SKM-1 (cell line): ENCODE results near the gene ANKRD6.
"Not testable (repeated sequence)": the region's sequence is repeated elsewhere in the genome, so short reads cannot be mapped to it uniquely, and the experiment has no call there.

ENCODE experiments used
- DNase-seq: peaks from one replicate; lab custom pipeline; 2025; ENCODE audit not compliant: unreplicated experiment; lab: John Stamatoyannopoulos, UW

ANKRD6 gene

DNA sequence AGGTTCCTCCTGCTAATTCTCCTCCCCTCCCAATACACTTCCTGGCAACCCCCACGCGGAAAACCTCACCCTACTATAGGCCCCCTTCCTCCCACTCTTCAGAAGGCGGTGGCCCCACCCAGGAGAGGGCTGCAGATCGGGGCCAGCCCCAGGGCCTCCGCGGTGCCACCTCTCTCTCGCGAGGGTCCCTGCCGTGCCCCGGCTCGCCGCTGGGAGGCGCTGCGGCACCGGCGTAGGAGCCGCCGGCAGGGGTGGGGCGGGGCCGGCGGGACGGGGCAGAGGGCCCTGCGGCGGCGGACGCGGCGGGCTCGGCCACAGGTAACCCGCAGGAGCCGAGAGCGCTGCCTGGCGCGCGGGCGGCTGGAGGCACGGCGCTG is at the start of gene ANKRD6:
TSS of gene ANKRD6 (plus strand) at position 278 of the 377 bp plus-strand sequence. CDS start 133,825 bp downstream, outside the sequence.
- peak; percentile 36 for DNase-seq

- no peak for DNase-seq
Measured at GRCh38 chr6:89385156-89385667, 47.7 kb upstream of the ANKRD6 start.

GRCh38 chr6:89385846-89386245 is 47.1 kb upstream of the ANKRD6 start:
- DNase-seq = no peak

DNA sequence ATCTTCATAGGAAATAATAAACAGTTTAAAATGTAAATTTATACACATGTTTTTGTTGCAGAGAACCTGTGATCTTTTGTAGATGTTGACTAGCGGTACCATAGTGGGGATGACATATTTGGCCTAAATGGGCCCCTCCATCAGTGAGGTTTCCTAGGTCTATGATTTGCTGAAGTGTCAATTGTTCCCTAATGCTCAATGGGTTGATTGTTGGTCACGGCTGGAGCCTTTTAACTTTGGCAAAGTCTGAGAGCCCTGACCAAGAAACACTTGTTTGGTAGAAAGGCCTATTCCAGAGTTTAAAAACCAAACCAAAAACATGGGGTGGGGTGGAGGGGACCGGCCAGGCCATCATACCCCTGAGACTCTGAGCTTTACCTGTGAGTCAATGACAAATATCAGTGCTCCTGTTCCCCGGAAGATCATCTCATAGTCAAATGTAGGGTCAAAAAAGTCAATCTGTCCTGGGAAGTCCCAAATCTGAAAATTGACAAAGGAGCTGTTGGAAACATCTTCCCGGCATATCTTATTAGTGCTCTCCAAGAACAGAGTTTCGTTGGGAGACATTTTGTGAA is 45.9 kb upstream of the ANKRD6 start:
- no peak for DNase-seq

DNA sequence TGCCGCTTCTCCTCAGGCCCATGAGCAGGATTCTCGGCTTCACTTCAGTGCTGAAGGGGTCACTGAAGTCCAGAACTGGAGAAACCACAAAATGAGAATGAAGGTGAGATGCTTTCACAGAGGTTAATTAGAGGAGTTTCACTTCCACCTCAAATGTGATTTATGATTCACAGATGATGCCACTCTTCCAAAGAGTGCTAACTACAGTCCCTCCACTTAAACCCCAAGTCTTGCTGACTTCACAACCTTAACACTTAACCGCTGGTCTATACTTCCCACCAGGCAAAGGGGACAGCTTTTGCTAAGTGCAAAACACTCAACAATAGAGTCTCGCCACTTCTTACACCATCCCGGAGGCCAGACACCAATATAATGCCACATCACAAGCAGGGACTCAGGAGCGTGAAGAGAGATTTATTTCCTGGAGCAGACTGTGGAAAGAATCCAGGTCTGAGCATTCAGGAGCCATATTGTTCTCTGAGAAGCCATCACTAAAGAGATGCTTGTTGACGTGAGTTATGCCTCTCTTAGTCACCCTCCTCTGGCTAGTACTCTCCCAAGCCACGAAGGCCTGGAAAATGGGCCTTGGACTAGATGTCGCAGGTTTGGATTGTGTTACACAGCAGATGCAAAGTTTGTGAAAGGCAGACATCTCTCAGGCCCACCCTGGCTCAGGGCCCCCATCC is 45.3 kb upstream of the ANKRD6 start:
- DNase-seq = no peak

DNA sequence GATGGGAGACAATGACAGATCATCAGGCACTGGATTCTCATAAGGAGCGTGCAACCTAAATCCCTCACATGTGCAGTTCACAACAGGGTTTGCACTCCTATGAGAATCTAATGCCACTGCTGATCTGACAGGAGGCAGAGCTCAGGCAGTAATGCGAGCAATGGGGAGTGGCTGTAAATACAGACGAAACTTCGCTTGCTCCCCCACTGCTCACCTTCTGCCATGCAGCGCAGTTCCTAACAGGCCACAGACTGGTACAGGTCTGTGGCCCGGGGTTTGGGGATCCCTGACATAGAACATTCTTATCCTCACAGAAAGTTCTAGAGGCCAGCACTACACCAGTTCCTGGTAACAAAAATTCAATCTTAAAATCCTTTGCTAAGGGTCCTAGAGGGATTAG is 44.1 kb upstream of the ANKRD6 start:
- DNase-seq = no peak

- DNase-seq = no peak
Measured at GRCh38 chr6:89392823-89393222, 40.1 kb upstream of the ANKRD6 start.

GRCh38 chr6:89393659-89394058 is 39.3 kb upstream of the ANKRD6 start:
- DNase-seq = no peak

DNA sequence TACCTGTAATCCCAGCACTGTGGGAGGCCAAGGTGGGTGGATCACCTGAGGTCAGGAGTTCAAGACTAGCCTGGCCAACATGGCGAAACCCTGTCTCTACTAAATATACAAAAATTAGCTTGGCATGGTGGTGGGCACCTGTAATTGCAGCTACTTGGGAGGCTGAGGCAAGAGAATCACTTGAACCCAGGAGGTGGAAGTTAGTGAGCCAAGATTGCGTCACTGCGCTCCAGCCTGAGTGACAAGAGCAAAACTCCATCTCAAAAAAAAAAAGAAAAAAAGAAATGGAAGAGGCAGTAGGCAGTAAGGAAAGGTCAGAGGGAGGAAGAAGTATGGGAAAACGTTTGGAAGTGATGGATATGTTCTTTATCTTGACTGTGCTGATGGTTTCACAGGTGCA is 35.1 kb upstream of the ANKRD6 start:
- not testable (repeated sequence) for DNase-seq

- no peak for DNase-seq
Measured at GRCh38 chr6:89398762-89399525, 34.0 kb upstream of the ANKRD6 start.

GRCh38 chr6:89400050-89400449 is 32.9 kb upstream of the ANKRD6 start:
- DNase-seq = no peak

GRCh38 chr6:89400912-89401399 is 32.0 kb upstream of the ANKRD6 start:
- no peak for DNase-seq

DNA sequence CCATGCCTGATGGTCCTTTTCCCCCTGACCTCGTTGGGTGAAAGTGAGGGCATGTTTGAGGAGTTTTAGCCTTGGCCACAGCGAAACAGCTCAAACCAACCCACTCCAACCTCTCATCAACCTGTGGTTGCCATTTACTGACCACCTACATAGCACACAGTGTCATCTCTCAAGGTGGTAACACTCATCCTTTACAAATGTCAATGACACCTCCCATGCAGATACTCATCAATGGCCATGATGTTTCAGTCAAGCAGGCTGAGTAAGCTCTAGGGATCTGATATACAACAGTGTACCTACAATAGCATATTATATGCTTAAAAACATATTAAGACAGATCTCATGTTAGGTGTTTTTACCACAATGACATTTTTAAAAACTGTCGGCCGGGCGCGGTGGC is 30.2 kb upstream of the ANKRD6 start:
- DNase-seq = no peak

GRCh38 chr6:89404512-89404911 is 28.4 kb upstream of the ANKRD6 start:
- no peak for DNase-seq

DNA sequence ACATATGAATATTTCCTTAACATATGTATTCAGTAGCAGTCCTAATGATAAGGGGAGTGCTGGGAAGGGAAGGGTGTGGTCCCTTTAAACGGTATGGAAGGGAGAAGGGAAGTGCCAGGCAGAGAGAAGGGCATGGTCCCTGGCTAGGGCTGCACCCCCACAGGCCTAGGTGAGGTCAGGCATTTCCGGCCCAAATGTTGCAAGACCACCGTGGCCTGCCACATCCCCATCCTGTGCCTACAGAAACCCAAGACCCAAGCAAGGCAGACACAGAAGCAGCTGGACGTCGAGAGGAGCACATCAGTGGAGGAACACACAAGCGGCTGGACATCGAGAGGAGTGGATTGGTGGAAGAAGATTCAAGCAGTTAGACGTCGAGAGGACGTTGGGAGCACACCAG is 26.8 kb upstream of the ANKRD6 start:
- DNase-seq = no peak

GRCh38 chr6:89409461-89410035 is 23.4 kb upstream of the ANKRD6 start:
- no peak for DNase-seq

- DNase-seq = no peak
Measured at GRCh38 chr6:89410231-89410761, 22.7 kb upstream of the ANKRD6 start.

- no peak for DNase-seq
Measured at GRCh38 chr6:89410788-89411144, 22.2 kb upstream of the ANKRD6 start.

- DNase-seq = no peak
Measured at GRCh38 chr6:89411145-89412070, 21.5 kb upstream of the ANKRD6 start.
